Fibroblast of skin of abdomen (primary cell): ENCODE measurements around the gene COL12A1.

Experiments
- DNase-seq: peaks from one replicate; pipeline ENCODE4 v3.0.0-alpha.2; 2013

Gene COL12A1

GRCh38 chr6:75142721-75143120 is 63.1 kb downstream of the COL12A1 start:
- DNase-seq, result no peak

GRCh38 chr6:75135876-75136275 is 70.0 kb downstream of the COL12A1 start:
- DNase-seq, result no peak

GRCh38 chr6:75135450-75135849 is 70.4 kb downstream of the COL12A1 start:
- DNase-seq, result peak; percentile 93

DNA sequence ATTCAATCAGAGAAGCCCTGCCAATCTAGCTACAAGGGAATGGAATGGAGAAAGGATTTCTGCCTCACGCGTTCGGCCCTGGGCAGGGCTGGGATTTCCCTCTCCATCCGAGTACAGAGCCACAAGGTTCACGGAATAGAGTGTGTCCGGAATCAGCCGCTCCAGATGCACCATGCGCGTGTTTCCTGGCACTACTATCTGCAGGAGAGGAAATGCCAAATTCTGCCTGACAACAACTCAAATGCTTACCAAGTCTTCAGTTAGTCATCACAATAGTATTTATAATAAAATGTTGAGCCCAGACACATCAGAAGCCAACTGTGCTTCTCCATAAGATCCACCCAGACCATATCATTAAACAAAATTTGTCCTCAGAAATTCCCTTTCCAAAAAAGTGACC is 75.1 kb downstream of the COL12A1 start:
- DNase-seq, result peak; percentile 52

DNA sequence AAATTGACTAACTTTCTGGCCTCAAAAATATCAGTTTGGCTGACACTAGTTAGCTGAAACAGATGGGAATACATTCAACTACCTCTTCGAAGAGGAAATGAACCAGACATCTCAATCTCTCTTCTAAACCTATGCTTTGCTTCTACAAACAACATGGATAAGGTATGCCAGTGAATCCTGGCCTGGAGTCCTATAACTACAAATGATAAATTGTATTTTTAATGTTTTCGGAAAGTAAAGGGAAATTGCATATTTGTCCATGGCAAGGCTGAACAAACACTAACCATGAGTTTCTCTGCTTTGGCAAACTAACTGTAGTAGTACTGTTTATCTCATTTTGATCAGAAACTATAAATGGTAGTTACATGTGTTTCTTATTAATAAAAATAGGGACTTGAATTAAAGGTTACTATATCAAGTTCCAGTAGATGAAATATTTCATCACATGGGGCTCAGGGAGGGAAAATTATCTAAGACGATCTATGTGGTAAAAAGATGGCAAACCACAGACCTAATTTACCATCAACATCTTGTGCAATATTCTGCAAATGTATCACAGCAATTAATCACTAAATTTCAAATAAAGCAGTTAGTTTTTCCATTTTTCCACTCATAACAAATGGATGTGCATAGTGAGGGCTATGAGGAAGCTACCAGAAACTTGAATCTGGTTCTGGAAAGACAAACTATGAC is 76.8 kb downstream of the COL12A1 start:
- peak; percentile 87 for DNase-seq

GRCh38 chr6:75126518-75126917 is 79.3 kb downstream of the COL12A1 start:
- no peak for DNase-seq

- DNase-seq, result no peak
These were observed 80.9 kb downstream of the COL12A1 start for GRCh38 chr6:75124983-75125382.

- no peak for DNase-seq
These were observed 81.8 kb downstream of the COL12A1 start for GRCh38 chr6:75124085-75124484.

GRCh38 chr6:75118925-75119515 is 86.8 kb downstream of the COL12A1 start:
- no peak for DNase-seq

DNA sequence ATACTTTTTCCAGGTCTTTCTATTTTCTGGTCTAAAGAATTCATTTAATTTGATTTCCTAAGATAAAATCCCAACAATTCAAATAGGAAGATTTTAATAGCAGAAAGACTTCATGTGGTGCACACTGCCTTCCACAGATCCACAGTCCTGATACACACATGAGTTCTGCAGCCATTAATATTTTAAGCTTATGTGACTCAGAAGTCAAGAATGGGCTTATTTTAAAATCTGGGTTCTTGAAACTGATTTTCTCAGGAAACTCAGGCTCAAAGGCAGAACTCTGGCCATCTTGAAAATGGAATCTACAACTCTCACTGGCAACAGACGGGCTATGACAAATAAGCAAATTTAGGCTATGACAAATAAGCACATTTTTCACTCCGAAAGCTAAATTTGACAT is 88.2 kb downstream of the COL12A1 start:
- DNase-seq, result peak; percentile 54

GRCh38 chr6:75116946-75117345 is 88.9 kb downstream of the COL12A1 start:
- peak; percentile 58 for DNase-seq

- DNase-seq, result peak; percentile 79
These were observed 90.4 kb downstream of the COL12A1 start for GRCh38 chr6:75115481-75115880.

GRCh38 chr6:75114806-75115205 is 91.0 kb downstream of the COL12A1 start:
- DNase-seq, result no peak

DNA sequence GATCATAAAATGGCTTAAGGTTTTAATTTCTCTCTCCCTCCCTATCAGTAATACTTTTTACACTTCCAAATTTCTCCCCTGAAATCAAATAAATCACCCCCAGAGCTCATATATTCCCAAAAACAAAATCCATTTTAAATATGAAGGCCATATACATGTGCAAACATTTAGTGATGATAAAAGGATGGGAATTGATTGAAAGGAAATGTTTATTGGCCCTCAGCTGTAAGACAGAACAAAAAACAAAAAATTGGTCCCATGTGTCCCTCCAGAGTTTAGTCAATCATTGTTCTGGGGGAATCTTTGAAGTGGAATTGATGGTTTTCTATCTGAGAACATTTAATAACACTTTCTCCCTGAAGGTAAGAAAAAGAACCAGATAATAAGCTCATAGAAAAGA is 91.7 kb downstream of the COL12A1 start:
- no peak for DNase-seq

DNA sequence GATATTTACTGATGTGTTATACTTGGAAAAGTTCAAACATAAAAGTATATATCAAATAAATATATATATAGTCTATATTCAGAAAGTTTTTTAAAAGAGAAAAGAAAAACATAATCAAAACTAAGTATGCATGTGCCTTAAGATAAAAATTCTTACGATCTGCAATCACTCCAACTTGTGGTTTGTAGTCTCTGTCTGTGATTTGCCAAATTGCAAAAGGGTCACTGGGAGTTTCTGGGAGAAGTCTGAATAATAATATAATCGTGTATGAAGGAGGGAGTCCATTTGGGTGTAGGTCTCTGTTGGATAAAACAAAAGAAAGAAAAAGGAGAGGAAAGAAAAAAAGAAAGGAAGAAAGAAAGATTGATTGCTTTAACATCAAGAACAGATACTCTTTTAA is 92.4 kb downstream of the COL12A1 start:
- no peak for DNase-seq

DNA sequence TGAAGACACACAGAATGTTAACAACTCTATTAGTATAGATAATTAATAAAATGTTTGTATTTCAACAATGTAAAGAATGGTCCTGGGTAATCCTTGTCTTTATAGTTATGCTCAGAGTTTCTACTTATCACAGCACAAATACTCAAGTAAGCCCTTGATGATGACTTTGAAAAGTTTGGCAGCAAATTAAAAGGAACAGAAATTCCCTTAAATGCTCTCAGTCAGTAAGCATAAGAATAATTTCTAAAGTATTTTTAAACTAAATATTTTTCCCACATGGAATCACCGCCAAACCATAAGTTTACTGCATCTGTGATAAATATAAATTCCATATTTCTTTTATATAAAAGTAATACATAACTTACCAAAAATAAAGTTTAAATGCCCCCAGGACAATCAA is 96.1 kb downstream of the COL12A1 start:
- DNase-seq, result no peak

DNA sequence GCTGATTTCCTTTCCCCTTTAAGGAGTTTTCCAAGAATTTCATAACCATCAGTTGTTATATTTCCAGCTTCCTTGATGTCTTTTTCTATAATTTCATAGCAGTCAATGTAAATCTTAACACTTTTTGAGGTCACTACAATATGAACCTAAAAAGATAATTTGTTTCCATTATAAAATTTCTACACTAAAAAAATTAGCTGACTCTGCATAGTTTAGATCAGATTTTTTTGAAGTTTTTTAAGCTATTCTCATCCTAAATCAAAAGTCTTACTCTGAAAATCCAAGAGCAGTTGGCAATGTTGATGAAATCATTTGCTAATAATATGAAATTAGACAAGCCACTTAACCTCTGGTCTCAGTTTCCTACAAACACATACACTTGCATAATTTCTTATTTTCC is 96.8 kb downstream of the COL12A1 start:
- no peak for DNase-seq

GRCh38 chr6:75108333-75108974 is 97.4 kb downstream of the COL12A1 start:
- no peak for DNase-seq

- no peak for DNase-seq
These were observed 97.9 kb downstream of the COL12A1 start for GRCh38 chr6:75107913-75108312.

DNA sequence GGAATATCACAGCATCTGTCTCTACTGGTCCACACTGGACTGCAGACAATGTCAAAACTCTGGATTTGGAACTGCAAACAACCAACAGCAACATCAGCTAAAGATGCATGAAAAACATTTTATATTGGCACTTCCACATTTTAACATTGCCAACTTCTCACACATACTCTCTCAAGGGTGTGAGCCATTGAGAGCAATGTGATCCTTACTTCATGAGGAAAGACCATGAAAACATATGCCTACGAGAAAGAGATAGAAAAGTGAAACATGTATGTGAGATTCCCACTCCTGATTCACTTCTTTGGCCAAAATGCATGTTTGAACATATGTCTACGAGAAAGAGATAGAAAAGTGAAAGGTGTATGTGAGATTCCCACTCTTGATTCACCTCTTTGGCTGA is 99.4 kb downstream of the COL12A1 start:
- DNase-seq, result no peak

DNA sequence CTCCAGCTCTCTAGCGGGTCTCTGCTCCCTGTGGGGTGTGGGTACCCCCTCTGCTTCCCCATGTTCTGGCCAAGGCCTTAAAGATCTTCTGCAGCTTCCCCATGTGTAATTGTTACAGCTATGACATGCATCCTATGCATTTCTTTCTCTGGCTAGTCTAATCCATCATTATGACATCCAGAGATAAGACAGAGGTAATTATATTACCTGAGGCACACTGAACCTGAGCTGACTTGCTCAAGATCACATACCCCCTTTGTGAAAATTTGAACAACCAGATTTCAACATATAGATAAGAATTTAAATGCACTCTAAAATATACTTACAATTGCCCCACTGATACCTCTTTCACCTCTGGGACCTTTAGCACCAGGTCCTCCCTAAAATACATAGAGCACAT is 102.4 kb downstream of the COL12A1 start:
- DNase-seq, result no peak

DNA sequence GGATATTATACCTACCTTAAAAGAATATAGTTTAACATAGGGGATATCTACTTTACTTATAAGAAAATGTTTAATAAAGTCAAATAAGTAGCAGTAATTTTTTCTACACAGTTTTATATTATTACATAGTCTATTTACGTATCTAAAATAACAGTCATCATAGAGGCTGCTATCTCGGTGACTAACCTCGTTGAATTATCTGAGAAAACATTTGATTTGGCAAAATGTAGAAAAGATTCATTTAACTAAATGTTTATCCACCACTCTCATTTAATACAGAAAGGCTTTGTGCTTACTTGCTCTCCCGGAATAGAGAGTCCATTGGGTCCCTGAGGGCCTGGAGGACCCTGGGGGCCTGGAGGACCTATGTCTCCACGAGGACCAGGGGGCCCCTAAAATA is 103.6 kb downstream of the COL12A1 start:
- DNase-seq, result no peak

DNA sequence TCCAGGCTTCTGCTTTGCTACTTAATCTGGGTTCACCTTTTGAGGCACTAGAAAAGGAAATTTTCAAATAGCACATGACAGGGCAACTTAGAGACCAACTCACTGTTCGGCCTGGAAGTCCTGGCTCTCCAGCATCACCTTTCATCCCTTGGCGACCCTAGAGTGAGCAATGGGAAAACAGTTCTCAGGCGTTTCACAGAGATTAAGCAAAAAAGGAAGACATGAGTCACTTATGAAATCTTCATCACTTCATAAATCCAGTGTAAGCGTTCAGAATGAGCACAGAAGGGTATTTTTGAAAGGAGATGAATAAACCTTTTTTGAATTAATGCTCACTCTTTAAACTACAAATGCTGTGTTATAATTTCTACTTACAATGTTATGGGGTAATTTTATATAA is 104.0 kb downstream of the COL12A1 start:
- DNase-seq, result peak; percentile 77

- peak; percentile 97 for DNase-seq
These were observed 107.1 kb downstream of the COL12A1 start for GRCh38 chr6:75098709-75099108.
